ENCODE results near the gene OR10A5.
"Not testable (repeated sequence)": the region's sequence is repeated elsewhere in the genome, so short reads cannot be mapped to it uniquely, and the experiment has no call there.

The OR10A5 gene

GRCh38 chr11:6845383-6845782, at the start of gene OR10A5:
Gene OR10A5 (plus strand): TSS chr11:6845683. CDS start chr11:6845683, 0 bp downstream.
- no peak for DNase-seq

- no peak for DNase-seq
These were observed 46.1 kb upstream of the OR10A5 start, which contains the start of gene OR6A2 for GRCh38 chr11:6799402-6799801. Gene OR6A2 (minus strand): TSS chr11:6799689. CDS start chr11:6795708, 3,981 bp downstream.

GRCh38 chr11:6801075-6801474, 44.4 kb upstream of the OR10A5 start:
- DNase-seq = not testable (repeated sequence)

GRCh38 chr11:6812390-6813005, 33.0 kb upstream of the OR10A5 start:
- DNase-seq = peak; percentile 31 to 32

- no peak for DNase-seq
These were observed 31.8 kb upstream of the OR10A5 start for GRCh38 chr11:6813656-6814055.

- DNase-seq = no peak
These were observed 27.8 kb upstream of the OR10A5 start for GRCh38 chr11:6817694-6818093.

- no peak for DNase-seq
These were observed 26.5 kb upstream of the OR10A5 start for GRCh38 chr11:6818967-6819366.

GRCh38 chr11:6824136-6824823, 21.2 kb upstream of the OR10A5 start:
- no peak for DNase-seq

GRCh38 chr11:6825231-6825744, 20.2 kb upstream of the OR10A5 start:
- no peak for DNase-seq

GRCh38 chr11:6828103-6828502, 17.4 kb upstream of the OR10A5 start:
- DNase-seq = no peak

- DNase-seq = no peak
These were observed 12.1 kb upstream of the OR10A5 start for GRCh38 chr11:6833356-6833755.

GRCh38 chr11:6834021-6834420, 11.5 kb upstream of the OR10A5 start:
- DNase-seq = no peak

- no peak for DNase-seq
These were observed 3.8 kb upstream of the OR10A5 start for GRCh38 chr11:6841694-6842093.

- no peak for DNase-seq
These were observed 1.8 kb upstream of the OR10A5 start for GRCh38 chr11:6843670-6844069.

- no peak for DNase-seq
These were observed 1.1 kb upstream of the OR10A5 start for GRCh38 chr11:6844356-6844755.

GRCh38 chr11:6850526-6850925, 5.0 kb downstream of the OR10A5 start:
- no peak for DNase-seq

GRCh38 chr11:6854801-6855200, 9.3 kb downstream of the OR10A5 start:
- DNase-seq = not testable (repeated sequence)

- DNase-seq = no peak
These were observed 10.6 kb downstream of the OR10A5 start for GRCh38 chr11:6855971-6856541.

GRCh38 chr11:6856871-6857270, 11.4 kb downstream of the OR10A5 start:
- no peak for DNase-seq

- no peak for DNase-seq
These were observed 17.5 kb downstream of the OR10A5 start, which contains the start of gene OR10A2 for GRCh38 chr11:6862961-6863360. Gene OR10A2 (plus strand): TSS chr11:6863057. CDS start chr11:6869755, 6,698 bp downstream.

GRCh38 chr11:6864438-6864837, 19.0 kb downstream of the OR10A5 start:
- no peak for DNase-seq

GRCh38 chr11:6871278-6871677, 25.8 kb downstream of the OR10A5 start:
- no peak for DNase-seq

GRCh38 chr11:6875761-6876160, 30.3 kb downstream of the OR10A5 start:
- no peak for DNase-seq

- DNase-seq = no peak
These were observed 30.8 kb downstream of the OR10A5 start, which contains the start of gene OR10A4 for GRCh38 chr11:6876325-6876724. Gene OR10A4 (plus strand): TSS chr11:6876625. CDS start chr11:6876648, 23 bp downstream.

Data from AML-193 (cell line).